Ishikawa (cell line): ENCODE results near the gene WDR62.

ENCODE experiments used
- CEBPB ChIP-seq: IDR thresholded peaks from 2 replicates; pipeline ENCODE4 v1.6.1; 2012
- CREB1 ChIP-seq: IDR thresholded peaks from 2 replicates; pipeline ENCODE4 v1.6.1; 2012; ENCODE audit warnings: low read depth
- EP300 ChIP-seq: IDR thresholded peaks from 2 replicates; pipeline ENCODE4 v1.6.1; 2012; ENCODE audit warnings: borderline replicate concordance
- RAD21 ChIP-seq: IDR thresholded peaks from 2 replicates; pipeline ENCODE4 v1.6.1; 2012; ENCODE audit warnings: low read depth
- REST ChIP-seq: IDR thresholded peaks from 2 replicates; pipeline ENCODE4 v1.6.1; 2012; ENCODE audit warnings: low read depth, mild to moderate bottlenecking
- TEAD4 ChIP-seq: IDR thresholded peaks from 2 replicates; pipeline ENCODE4 v1.6.1; 2012
- USF1 ChIP-seq: IDR thresholded peaks from 2 replicates; pipeline ENCODE4 v1.6.1; 2012

GRCh38 chr19:36115453-36116343, 61.0 kb downstream of the WDR62 start, which contains the start of gene TBCB:
- TF ChIP-seq CREB1 (no peak), REST (no peak), RAD21 (no peak), CEBPB (no peak), EP300 (no peak), TEAD4 (no peak), USF1 (no peak)
